Mesenchymal stem cell (in vitro differentiated cells and primary cell): Measurements from ENCODE around the gene PTGS1.
A peak's percentile ranks its signal among the peaks of the same experiment; 100 is the strongest.

ENCODE experiments used
- DNase-seq: peaks from one replicate; pipeline ENCODE4 v3.0.0-alpha.2; 2013
- H2AFZ ChIP-seq: one replicate; pipeline ENCODE4 v1.6.1; 2013; ENCODE audit warnings: low read depth, mild to moderate bottlenecking, control low read depth, inconsistent platforms, low read length, moderate library complexity
- H2AK5ac ChIP-seq: 2 replicates; pipeline ENCODE4 v1.6.1; 2013; ENCODE audit warnings: low read length, moderate library complexity, mild to moderate bottlenecking, inconsistent platforms; ENCODE audit not compliant: severe bottlenecking
- H2BK120ac ChIP-seq: one replicate; pipeline ENCODE4 v1.6.1; 2013; ENCODE audit warnings: low read depth, mild to moderate bottlenecking, inconsistent platforms, low read length, moderate library complexity
- H2BK12ac ChIP-seq, 2 experiments: one replicate each; pipeline ENCODE4 v1.6.1; 2013; ENCODE audit warnings: inconsistent platforms in 2 of 2, low read length in 2 of 2, mild to moderate bottlenecking in 2 of 2, moderate library complexity in 2 of 2, control low read depth in 1 of 2
- H2BK15ac ChIP-seq: one replicate; pipeline ENCODE4 v1.6.1; 2013; ENCODE audit warnings: mild to moderate bottlenecking, low read depth, inconsistent platforms; ENCODE audit not compliant: poor library complexity, severe bottlenecking
- H2BK5ac ChIP-seq: 2 replicates; pipeline ENCODE4 v1.6.1; 2013; ENCODE audit warnings: low read depth, mild to moderate bottlenecking, low read length, control low read depth, inconsistent platforms; ENCODE audit not compliant: poor library complexity, severe bottlenecking
- H3K14ac ChIP-seq, 2 experiments: one replicate each; pipeline ENCODE4 v1.6.1; 2013; ENCODE audit warnings: inconsistent platforms in 2 of 2, low read length in 2 of 2, control low read depth in 1 of 2, mild to moderate bottlenecking in 1 of 2, moderate library complexity in 1 of 2
- H3K18ac ChIP-seq, 2 experiments: one replicate each; pipeline ENCODE4 v1.6.1; 2013; ENCODE audit warnings: inconsistent platforms in 2 of 2, low read length in 2 of 2, control low read depth in 1 of 2, low read depth in 1 of 2, mild to moderate bottlenecking in 1 of 2
- H3K23ac ChIP-seq, 2 experiments: one replicate each; pipeline ENCODE4 v1.6.1; 2013; ENCODE audit warnings: inconsistent platforms in 2 of 2, low read length in 2 of 2, mild to moderate bottlenecking in 2 of 2, moderate library complexity in 2 of 2, control low read depth in 1 of 2
- H3K27ac ChIP-seq: 2 replicates; pipeline ENCODE4 v1.5.1; 2013; ENCODE audit warnings: mild to moderate bottlenecking, moderate library complexity, low read length, control low read depth, inconsistent platforms; ENCODE audit not compliant: poor library complexity, severe bottlenecking
- H3K27me3 ChIP-seq, 2 experiments: 2 replicates each; pipeline versions ENCODE4 v1.6.1 to v1.7.0; 2013; ENCODE audit warnings: low read length in 2 of 2, mild to moderate bottlenecking in 2 of 2, moderate library complexity in 2 of 2, control low read depth in 1 of 2, inconsistent platforms in 1 of 2; ENCODE audit not compliant: control insufficient read depth in 1 of 2, insufficient read depth in 1 of 2
- H3K36me3 ChIP-seq, 2 experiments: 2 replicates each; pipeline versions ENCODE4 v1.6.1 to v1.7.0; 2013; ENCODE audit warnings: low read length in 2 of 2, control low read depth in 1 of 2, inconsistent platforms in 1 of 2, low read depth in 1 of 2, mild to moderate bottlenecking in 1 of 2; ENCODE audit not compliant: insufficient read depth in 2 of 2, control insufficient read depth in 1 of 2
- H3K4ac ChIP-seq, 2 experiments: one replicate each; pipeline ENCODE4 v1.6.1; 2013; ENCODE audit warnings: inconsistent platforms in 2 of 2, low read length in 2 of 2, mild to moderate bottlenecking in 2 of 2, moderate library complexity in 2 of 2, control low read depth in 1 of 2, low read depth in 1 of 2
- H3K4me1 ChIP-seq: 2 replicates; pipeline ENCODE4 v1.6.1; 2013; ENCODE audit warnings: low read depth, low read length, control low read depth; ENCODE audit not compliant: control insufficient read depth, insufficient read depth
- H3K4me2 ChIP-seq: 2 replicates; pipeline ENCODE4 v1.6.1; 2013; ENCODE audit warnings: low read length, mild to moderate bottlenecking, inconsistent platforms; ENCODE audit not compliant: poor library complexity, severe bottlenecking
- H3K4me3 ChIP-seq, 2 experiments: 2 replicates each; pipeline versions ENCODE4 v1.5.1 to v1.7.0; 2013; ENCODE audit warnings: low read length in 2 of 2, mild to moderate bottlenecking in 2 of 2, control low read depth in 1 of 2, low read depth in 1 of 2; ENCODE audit not compliant: insufficient read depth in 1 of 2
- H3K79me1 ChIP-seq: replicated peaks from 2 replicates; pipeline ENCODE4 v1.6.1; 2013; ENCODE audit warnings: mild to moderate bottlenecking, control low read depth, low read length, inconsistent platforms; ENCODE audit not compliant: poor library complexity, severe bottlenecking
- H3K9ac ChIP-seq: 2 replicates; pipeline ENCODE4 v1.7.0; 2013; ENCODE audit warnings: mild to moderate bottlenecking, low read length, moderate library complexity
- H3K9me3 ChIP-seq: 2 replicates; pipeline ENCODE4 v1.7.0; 2013; ENCODE audit warnings: mild to moderate bottlenecking, low read length; ENCODE audit not compliant: control insufficient read depth
- H4K8ac ChIP-seq: one replicate; pipeline ENCODE4 v1.6.1; 2013; ENCODE audit warnings: inconsistent platforms, mild to moderate bottlenecking, low read length, moderate library complexity
- H4K91ac ChIP-seq: one replicate; pipeline ENCODE4 v1.6.1; 2013; ENCODE audit warnings: mild to moderate bottlenecking, low read length, inconsistent platforms
- WGBS: methylation state at CpG from one replicate; pipeline ENCODE4 v1.1.7; 2013; ENCODE audit warnings: mixed read lengths; 5-methylcytosine and 5-hydroxymethylcytosine counted together

PTGS1 gene

GRCh38 chr9:122386311-122386872, 15.6 kb downstream of the PTGS1 start:
- Histone ChIP-seq H2AFZ (no peak overlapping the region), H2BK15ac (no peak overlapping the region), H3K79me1 (no peaks in the 10 kb centered on the region), H3K18ac (no peak overlapping the region), H3K4me1 (peaks cover 17% of the 10 kb centered on the region), H3K14ac (no peak overlapping the region), H3K9ac (no peak overlapping the region), H2AK5ac (peak overlapping the region; percentile 90), H2BK5ac (no peak overlapping the region), H3K4ac (no peak overlapping the region), H3K23ac (no peak overlapping the region), H3K9me3 (no peaks in the 10 kb centered on the region), H2BK12ac (no peak overlapping the region), H3K4me3 (no peak overlapping the region), H2BK120ac (no peak overlapping the region), H4K91ac (no peak overlapping the region), H3K27ac (no peak overlapping the region), H3K36me3 (peaks cover 0 to 56% of the 10 kb centered on the region in 2 experiments), H3K4me2 (no peak overlapping the region), H4K8ac (no peak overlapping the region), H3K27me3 (no peaks in the 10 kb centered on the region)
- WGBS: 80% methylated on average over 8 of the region's 8 CpGs
- DNase-seq: no peak

- Histone ChIP-seq H3K9me3 (no peaks in the 10 kb centered on the region), H2BK5ac (no peak overlapping the region), H4K8ac (no peak overlapping the region), H2BK12ac (no peak overlapping the region), H2AK5ac (no peak overlapping the region), H3K27me3 (no peaks in the 10 kb centered on the region), H3K14ac (no peak overlapping the region), H2BK15ac (no peak overlapping the region), H3K9ac (no peak overlapping the region), H2AFZ (no peak overlapping the region), H3K4ac (no peak overlapping the region), H4K91ac (no peak overlapping the region), H3K4me3 (no peak overlapping the region), H3K18ac (no peak overlapping the region), H3K27ac (no peak overlapping the region), H3K79me1 (no peaks in the 10 kb centered on the region), H3K4me2 (no peak overlapping the region), H3K23ac (no peak overlapping the region), H3K4me1 (peaks cover 17% of the 10 kb centered on the region), H2BK120ac (no peak overlapping the region), H3K36me3 (peaks cover 0 to 62% of the 10 kb centered on the region in 2 experiments)
- no peak for DNase-seq
- 86% methylated on average over 3 of the region's 3 CpGs for WGBS
Measured at GRCh38 chr9:122387536-122387935, 16.7 kb downstream of the PTGS1 start.

DNA sequence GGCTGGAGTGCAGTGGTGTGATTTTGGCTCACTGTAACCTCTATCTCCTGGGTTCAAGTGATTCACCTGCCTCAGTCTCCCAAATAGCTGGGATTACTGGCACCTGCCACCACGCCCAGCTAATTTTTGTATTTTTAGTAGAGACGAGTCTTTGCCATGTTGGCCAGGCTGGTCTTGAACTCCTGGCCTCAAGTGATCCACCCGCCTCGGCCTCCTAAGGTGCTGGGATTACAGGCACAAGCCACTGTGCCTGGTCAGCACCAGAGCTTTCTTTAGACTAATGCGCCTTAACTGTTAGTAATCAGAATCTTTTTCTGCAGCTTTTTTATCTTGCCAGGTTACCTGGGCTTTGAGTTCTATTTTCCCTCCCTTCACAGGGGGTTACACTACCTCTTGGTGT, 18.4 kb downstream of the PTGS1 start:
- Histone ChIP-seq H3K4ac (no peak overlapping the region), H3K4me2 (no peak overlapping the region), H2AFZ (no peak overlapping the region), H3K27me3 (no peaks in the 10 kb centered on the region), H3K9me3 (no peaks in the 10 kb centered on the region), H2BK120ac (no peak overlapping the region), H2BK5ac (no peak overlapping the region), H3K27ac (no peak overlapping the region), H3K4me3 (no peak overlapping the region), H4K8ac (no peak overlapping the region), H3K4me1 (peaks cover 9% of the 10 kb centered on the region), H2BK12ac (no peak overlapping the region), H3K14ac (no peak overlapping the region), H2BK15ac (no peak overlapping the region), H4K91ac (no peak overlapping the region), H3K9ac (no peak overlapping the region), H3K36me3 (peaks cover 0 to 63% of the 10 kb centered on the region in 2 experiments), H3K23ac (no peak overlapping the region), H3K79me1 (no peaks in the 10 kb centered on the region), H2AK5ac (no peak overlapping the region), H3K18ac (no peak overlapping the region)
- 86% methylated on average over 5 of the region's 5 CpGs for WGBS
- no peak for DNase-seq

GRCh38 chr9:122389799-122390481, 19.1 kb downstream of the PTGS1 start:
- Histone ChIP-seq H4K8ac (no peak overlapping the region), H3K23ac (no peak overlapping the region), H3K9me3 (no peaks in the 10 kb centered on the region), H3K14ac (no peak overlapping the region), H2BK120ac (no peak overlapping the region), H2AK5ac (no peak overlapping the region), H3K79me1 (no peaks in the 10 kb centered on the region), H2BK5ac (no peak overlapping the region), H2AFZ (no peak overlapping the region), H3K4ac (no peak overlapping the region), H2BK12ac (no peak overlapping the region), H3K4me1 (peaks cover 11% of the 10 kb centered on the region), H2BK15ac (no peak overlapping the region), H4K91ac (no peak overlapping the region), H3K18ac (no peak overlapping the region), H3K9ac (no peak overlapping the region), H3K4me3 (no peak overlapping the region), H3K27me3 (no peaks in the 10 kb centered on the region), H3K36me3 (peaks cover 0 to 58% of the 10 kb centered on the region in 2 experiments), H3K4me2 (no peak overlapping the region), H3K27ac (no peak overlapping the region)
- WGBS: 78% methylated on average over 11 of the region's 11 CpGs
- no peak for DNase-seq
